Ovary (tissue), 3 donors: ENCODE results near the gene PPP1R14C.

Source experiments
- EP300 ChIP-seq: sonication (generic); formaldehyde crosslinking; IDR thresholded peaks from one replicate; pipeline ENCODE4 v1.6.1; 2017; ENCODE audit warnings: antibody characterized with exemption
- POLR2A ChIP-seq: fragments of 450-650 bp; IDR thresholded peaks from one replicate; pipeline ENCODE4 v1.6.1; 2017; ENCODE audit warnings: antibody characterized with exemption, mild to moderate bottlenecking, moderate library complexity
- TF ChIP-seq, protein P1 (sequence below), 3 donors: fragments of 450-650 bp in 2 of 3; fragments of 200-600 bp in 1 of 3; IDR thresholded peaks; one replicate each; pipeline versions ENCODE4 v1.5.1 to v1.8.0; 2016 to 2022; ENCODE audit warnings: antibody characterized with exemption in 3 of 3, mild to moderate bottlenecking in 1 of 3
- donor health status: DM: no; HTN: no; CAD: no.

DNA sequence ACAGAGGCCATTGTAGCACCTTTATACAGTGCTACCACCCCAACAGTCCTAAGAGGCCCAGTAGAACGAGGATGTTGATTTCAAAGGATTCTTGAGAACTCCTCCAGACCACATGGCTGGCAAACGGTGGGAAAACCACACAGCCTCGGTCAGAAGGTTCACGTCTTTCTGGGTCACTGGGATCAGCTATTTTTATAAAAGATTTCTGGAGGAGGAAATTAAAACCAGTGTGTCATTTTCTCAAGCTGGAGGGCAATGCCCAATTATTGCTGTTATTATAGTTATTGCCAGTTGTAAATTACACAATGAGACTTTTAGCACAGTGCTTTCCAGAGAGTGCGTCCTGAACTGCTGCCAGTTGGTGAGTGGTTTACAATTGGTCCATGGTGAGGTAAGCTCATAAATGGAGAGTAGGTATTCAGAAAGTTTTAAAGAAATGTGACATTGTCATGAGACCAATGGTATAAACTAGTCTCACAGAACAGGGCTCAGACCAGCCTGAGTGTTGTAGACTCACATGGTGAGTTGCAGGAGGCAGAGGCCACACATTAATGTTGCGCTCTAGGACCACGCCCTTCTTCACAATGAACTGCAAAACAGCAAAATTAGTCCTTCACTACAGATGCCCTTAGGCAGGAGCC is 8.4 kb upstream of the PPP1R14C start:
- TF ChIP-seq, protein P1, sequence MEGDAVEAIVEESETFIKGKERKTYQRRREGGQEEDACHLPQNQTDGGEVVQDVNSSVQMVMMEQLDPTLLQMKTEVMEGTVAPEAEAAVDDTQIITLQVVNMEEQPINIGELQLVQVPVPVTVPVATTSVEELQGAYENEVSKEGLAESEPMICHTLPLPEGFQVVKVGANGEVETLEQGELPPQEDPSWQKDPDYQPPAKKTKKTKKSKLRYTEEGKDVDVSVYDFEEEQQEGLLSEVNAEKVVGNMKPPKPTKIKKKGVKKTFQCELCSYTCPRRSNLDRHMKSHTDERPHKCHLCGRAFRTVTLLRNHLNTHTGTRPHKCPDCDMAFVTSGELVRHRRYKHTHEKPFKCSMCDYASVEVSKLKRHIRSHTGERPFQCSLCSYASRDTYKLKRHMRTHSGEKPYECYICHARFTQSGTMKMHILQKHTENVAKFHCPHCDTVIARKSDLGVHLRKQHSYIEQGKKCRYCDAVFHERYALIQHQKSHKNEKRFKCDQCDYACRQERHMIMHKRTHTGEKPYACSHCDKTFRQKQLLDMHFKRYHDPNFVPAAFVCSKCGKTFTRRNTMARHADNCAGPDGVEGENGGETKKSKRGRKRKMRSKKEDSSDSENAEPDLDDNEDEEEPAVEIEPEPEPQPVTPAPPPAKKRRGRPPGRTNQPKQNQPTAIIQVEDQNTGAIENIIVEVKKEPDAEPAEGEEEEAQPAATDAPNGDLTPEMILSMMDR (IDR thresholded peaks at IDR 0.05), result no peak
- TF ChIP-seq EP300, result no peak
- TF ChIP-seq POLR2A, result no peak
